Thymus (tissue), 14 donors: ENCODE measurements around the gene OR5D18. TPM values are rescaled to one million over a fixed set of nuclear protein-coding genes. Genes with fewer than 3 reads are reported as not detected.

Experiments used
- DNase-seq, 9 donors: peaks; one replicate each; pipeline ENCODE4 v3.0.0-alpha.2; 2013; ENCODE audit warnings: low spot score in 9 of 9, low read depth in 6 of 9, missing footprints in 1 of 9
- H3K27ac ChIP-seq, 2 donors: one replicate each; pipeline ENCODE4 v1.5.1; 2013; ENCODE audit warnings: control low read depth in 1 of 2, low read depth in 1 of 2, low read length in 1 of 2, mild to moderate bottlenecking in 1 of 2, moderate library complexity in 1 of 2
- H3K27me3 ChIP-seq, 2 donors: one replicate each; pipeline ENCODE4 v1.5.1; 2013; ENCODE audit warnings: low read length in 1 of 2; ENCODE audit not compliant: control insufficient read depth in 2 of 2, insufficient read depth in 1 of 2
- H3K36me3 ChIP-seq, 2 donors: one replicate each; pipeline ENCODE4 v1.5.1; 2013; ENCODE audit warnings: low read length in 1 of 2, mild to moderate bottlenecking in 1 of 2, moderate library complexity in 1 of 2; ENCODE audit not compliant: control insufficient read depth in 2 of 2, insufficient read depth in 2 of 2
- H3K4me1 ChIP-seq, 2 donors: one replicate each; pipeline ENCODE4 v1.5.1; 2013; ENCODE audit warnings: low read length in 2 of 2; ENCODE audit not compliant: control insufficient read depth in 2 of 2, insufficient read depth in 2 of 2
- H3K4me3 ChIP-seq, 2 donors: one replicate each; pipeline ENCODE4 v1.5.1; 2013; ENCODE audit warnings: low read length in 2 of 2, control low read depth in 1 of 2, mild to moderate bottlenecking in 1 of 2
- H3K9me3 ChIP-seq, 2 donors: one replicate each; pipeline ENCODE4 v1.5.1; 2013; ENCODE audit warnings: low read length in 1 of 2, mild to moderate bottlenecking in 1 of 2; ENCODE audit not compliant: control insufficient read depth in 2 of 2, insufficient read depth in 1 of 2
- WGBS: extraction: QIAGEN DNeasy Blood & Tissue Kit; methylation state at CpG from one replicate; pipeline ENCODE4 v1.1.7; 2013; 5-methylcytosine and 5-hydroxymethylcytosine counted together
- long read RNA-seq, 10 donors: transcript quantifications; one replicate each; lab custom pipeline, GENCODE V29; 2026
- polyA plus RNA-seq: library from polyadenylated mRNA; stranded (reverse); fragments of 200-250 nt; gene quantifications from one replicate; pipeline ENCODE4 v1.2.3, GENCODE V29; 2013
- total RNA-seq: library from RNA; stranded (reverse); fragments of 120-200 nt; gene quantifications from one replicate; pipeline ENCODE4 v1.2.4, GENCODE V29; 2013
- donor health status: healthy.

The OR5D18 gene
- total RNA-seq, result not detected
- not detected for polyA plus RNA-seq
- long read RNA-seq, donor 1, result 0 reads
- long read RNA-seq, donor 2, result 0 reads
- long read RNA-seq, donor 3, result 0 reads
- long read RNA-seq, donor 4, result 0 reads
- long read RNA-seq, donor 5, result 0 reads
- long read RNA-seq, donor 6, result 0 reads
- long read RNA-seq, donor 7, result 0 reads
- long read RNA-seq, donor 8, result 0 reads
- long read RNA-seq, donor 9, result 0 reads
- long read RNA-seq, donor 10, result 0 reads

GRCh38 chr11:55819330-55819729, at the start of gene OR5D18:
Gene OR5D18, plus strand, starts transcription at chr11:55819630. Its CDS starts 0 bp downstream, at chr11:55819630.
- 89% methylated on average over 5 of the region's 5 CpGs for WGBS
- Histone ChIP-seq H3K27me3 (no peaks in the 10 kb centered on the region), H3K4me3 (no peak within 1 kb of the TSS), H3K27ac (no peak within 1 kb of the TSS), H3K4me1 (no peaks in the 10 kb centered on the region), H3K9me3 (peaks cover 0 to 1% of the 10 kb centered on the region in 2 donors), H3K36me3 (no peaks in the 10 kb centered on the region)
- no peak for DNase-seq

DNA sequence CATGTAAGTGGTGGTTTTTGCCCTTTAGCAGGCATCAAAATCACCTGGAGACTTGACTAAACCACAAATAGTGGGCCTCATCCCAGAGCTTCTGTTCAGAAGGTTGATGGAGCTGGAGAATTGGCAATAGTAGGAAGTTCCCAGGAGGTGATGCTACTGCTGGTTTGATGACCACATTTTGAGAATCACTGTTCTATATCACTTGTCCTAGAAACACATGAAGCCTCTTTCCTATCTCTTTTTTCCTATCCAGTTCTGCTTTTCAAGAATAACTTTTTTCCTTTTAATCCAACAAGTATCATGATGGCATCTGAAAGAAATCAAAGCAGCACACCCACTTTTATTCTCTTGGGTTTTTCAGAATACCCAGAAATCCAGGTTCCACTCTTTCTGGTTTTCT, 46.3 kb upstream of the OR5D18 start, which contains the start of gene OR5D13:
Gene OR5D13 (plus strand): TSS at position 301 of the 400 bp plus-strand sequence. CDS start 0 bp downstream, at position 301.
- H3K4me1 ChIP-seq, result no peaks in the 10 kb centered on the region
- no peak for DNase-seq
- no peak within 1 kb of the TSS for H3K4me3 ChIP-seq
- H3K27me3 ChIP-seq, result no peaks in the 10 kb centered on the region
- H3K9me3 ChIP-seq, result peaks cover 0 to 4% of the 10 kb centered on the region in 2 donors
- no peaks in the 10 kb centered on the region for H3K36me3 ChIP-seq
- H3K27ac ChIP-seq, result no peak within 1 kb of the TSS

DNA sequence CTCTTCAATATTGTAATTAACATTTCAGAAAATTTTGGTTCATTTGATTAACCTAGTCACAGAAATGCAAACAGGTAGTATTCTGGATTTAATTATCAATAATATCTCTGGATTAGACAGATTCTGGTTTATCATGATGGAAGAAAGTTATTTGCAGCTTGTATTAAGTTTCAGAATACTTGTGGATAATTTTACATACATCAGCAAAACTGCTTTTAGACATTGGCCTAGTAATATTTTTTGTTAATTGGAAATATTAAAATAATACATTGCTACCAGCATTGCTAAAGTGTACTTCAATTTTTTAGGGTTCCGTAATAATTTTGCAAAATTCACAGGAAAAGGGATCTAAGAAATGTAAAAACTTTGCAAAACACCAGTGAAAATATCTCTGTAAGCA, 27.8 kb upstream of the OR5D18 start:
- WGBS, result 91% methylated on average over 1 of the region's 1 CpG
- H3K4me3 ChIP-seq, result no peak overlapping the region
- no peaks in the 10 kb centered on the region for H3K27me3 ChIP-seq
- no peak for DNase-seq
- H3K4me1 ChIP-seq, result no peaks in the 10 kb centered on the region
- peaks cover 0 to 6% of the 10 kb centered on the region in 2 donors for H3K9me3 ChIP-seq
- no peak overlapping the region for H3K27ac ChIP-seq
- H3K36me3 ChIP-seq, result no peaks in the 10 kb centered on the region

DNA sequence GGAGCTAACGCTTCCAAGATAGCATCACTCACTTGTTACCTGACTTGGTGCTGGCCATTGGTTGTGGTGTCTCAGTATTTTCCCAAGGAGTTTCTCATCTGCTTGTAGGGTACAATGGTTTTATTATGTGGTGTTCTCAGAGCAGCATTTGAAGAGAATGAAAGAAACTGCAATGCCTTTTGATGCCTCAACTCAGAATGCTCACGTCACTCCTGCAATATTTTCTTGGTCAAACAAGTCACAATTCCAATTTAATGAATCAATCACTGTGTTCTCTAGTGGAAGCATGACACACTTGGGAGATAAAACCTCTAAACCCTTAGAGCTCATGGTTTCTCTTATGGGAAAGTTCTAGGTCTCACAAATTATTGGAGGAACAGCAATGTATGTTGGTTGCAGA, 26.1 kb upstream of the OR5D18 start:
- 84% methylated on average over 2 of the region's 2 CpGs for WGBS
- H3K27ac ChIP-seq, result no peak overlapping the region
- DNase-seq, result no peak
- H3K4me1 ChIP-seq, result no peaks in the 10 kb centered on the region
- H3K9me3 ChIP-seq, result peaks cover 0 to 6% of the 10 kb centered on the region in 2 donors
- no peaks in the 10 kb centered on the region for H3K27me3 ChIP-seq
- H3K36me3 ChIP-seq, result no peaks in the 10 kb centered on the region
- no peak overlapping the region for H3K4me3 ChIP-seq

GRCh38 chr11:55795256-55795655, 24.2 kb upstream of the OR5D18 start, which contains the start of gene OR5D14:
Gene OR5D14, plus strand, starts transcription at chr11:55795556. Its CDS starts 0 bp downstream, at chr11:55795556.
- H3K4me3 ChIP-seq, result no peak within 1 kb of the TSS
- H3K27ac ChIP-seq, result no peak within 1 kb of the TSS
- no peaks in the 10 kb centered on the region for H3K4me1 ChIP-seq
- H3K36me3 ChIP-seq, result no peaks in the 10 kb centered on the region
- no peaks in the 10 kb centered on the region for H3K27me3 ChIP-seq
- H3K9me3 ChIP-seq, result peaks cover 0 to 6% of the 10 kb centered on the region in 2 donors
- DNase-seq, result no peak

DNA sequence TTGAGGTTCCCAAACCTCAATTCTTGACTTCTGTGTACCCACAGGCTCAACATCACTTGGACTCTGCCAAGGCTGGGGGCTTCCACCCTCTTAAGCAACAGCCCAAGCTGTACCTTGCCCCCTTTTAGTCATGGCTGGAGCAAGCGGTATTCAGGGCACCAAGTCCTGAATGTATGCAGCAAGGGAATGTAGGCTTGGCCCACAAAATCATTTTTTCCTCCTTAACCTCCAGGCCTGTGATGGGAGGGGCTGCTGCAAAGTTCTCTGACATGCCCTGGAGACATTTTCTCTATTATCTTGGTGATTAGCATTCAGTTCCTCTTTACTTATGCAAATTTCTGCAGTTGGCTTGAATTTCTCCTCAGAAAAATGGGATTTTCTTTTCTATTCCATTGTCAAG, 13.2 kb upstream of the OR5D18 start:
- no peak overlapping the region for H3K4me3 ChIP-seq
- 98% methylated on average over 1 of the region's 1 CpG for WGBS
- no peaks in the 10 kb centered on the region for H3K4me1 ChIP-seq
- H3K27me3 ChIP-seq, result no peaks in the 10 kb centered on the region
- DNase-seq, result no peak
- no peak overlapping the region for H3K27ac ChIP-seq
- peaks cover 0 to 9% of the 10 kb centered on the region in 2 donors for H3K9me3 ChIP-seq
- H3K36me3 ChIP-seq, result no peaks in the 10 kb centered on the region

- Histone ChIP-seq H3K4me3 (no peak within 1 kb of the TSS), H3K9me3 (peaks cover 0 to 9% of the 10 kb centered on the region in 2 donors), H3K27me3 (no peaks in the 10 kb centered on the region), H3K27ac (no peak within 1 kb of the TSS), H3K4me1 (no peaks in the 10 kb centered on the region), H3K36me3 (no peaks in the 10 kb centered on the region)
- WGBS, result 98% methylated on average over 1 of the region's 1 CpG
- DNase-seq, result no peak
These were observed 8.4 kb upstream of the OR5D18 start, which contains the start of gene OR5L1 for GRCh38 chr11:55811067-55811466. Gene OR5L1, plus strand, starts transcription at chr11:55811367. Its CDS starts 100 bp downstream, at chr11:55811467.

- Histone ChIP-seq H3K36me3 (no peaks in the 10 kb centered on the region), H3K4me3 (no peak within 1 kb of the TSS), H3K4me1 (no peaks in the 10 kb centered on the region), H3K9me3 (peaks cover 0 to 1% of the 10 kb centered on the region in 2 donors), H3K27me3 (no peaks in the 10 kb centered on the region), H3K27ac (no peak within 1 kb of the TSS)
- DNase-seq, result no peak
These were observed 7.5 kb downstream of the OR5D18 start, which contains the start of gene OR5L2 for GRCh38 chr11:55826919-55827318. Gene OR5L2, plus strand, starts transcription at chr11:55827219. Its CDS starts 0 bp downstream, at chr11:55827219.

GRCh38 chr11:55838452-55838851, 19.0 kb downstream of the OR5D18 start, which contains the start of gene OR5D16:
Gene OR5D16, plus strand, starts transcription at chr11:55838752. Its CDS starts 0 bp downstream, at chr11:55838752.
- H3K9me3 ChIP-seq, result peaks cover 0 to 6% of the 10 kb centered on the region in 2 donors
- DNase-seq, result no peak
- H3K27ac ChIP-seq, result no peak within 1 kb of the TSS
- no peaks in the 10 kb centered on the region for H3K4me1 ChIP-seq
- H3K4me3 ChIP-seq, result no peak within 1 kb of the TSS
- 29% methylated on average over 3 of the region's 3 CpGs for WGBS
- H3K27me3 ChIP-seq, result no peaks in the 10 kb centered on the region
- no peaks in the 10 kb centered on the region for H3K36me3 ChIP-seq
